HepG2 (cell line): ENCODE results near the gene PRRT2. TPM values are rescaled to one million over a fixed set of nuclear protein-coding genes. Genes with fewer than 3 reads are reported as not detected.

Experiments used
- CCAR2 ChIP-seq: fragments of 200-400 bp; formaldehyde crosslinking; optimal IDR thresholded peaks from 2 replicates; pipeline ENCODE3; 2018; ENCODE audit warnings: low read depth, mild to moderate bottlenecking, low read length, moderate library complexity
- HNRNPLL ChIP-seq: fragments of 200-400 bp; formaldehyde crosslinking; IDR thresholded peaks from 2 replicates; pipeline ENCODE4 v1.6.1; 2017; ENCODE audit warnings: mild to moderate bottlenecking, low read depth, low read length; ENCODE audit not compliant: poor library complexity, severe bottlenecking
- IKZF4 ChIP-seq: sonication (generic); formaldehyde crosslinking; IDR thresholded peaks from 2 replicates; pipeline ENCODE4 v1.5.1; 2020; ENCODE audit warnings: borderline replicate concordance, mild to moderate bottlenecking, low read depth, missing genetic modification reagents; ENCODE audit errors: not compliant biosample characterization
- KLF16 ChIP-seq, 2 experiments: sonication (generic) in 1 of 2; formaldehyde crosslinking in 1 of 2; IDR thresholded peaks; 2 replicates each; pipeline versions ENCODE4 v1.6.1 to v1.8.0; 2016 to 2023; ENCODE audit warnings: missing genetic modification reagents in 2 of 2, missing compliant biosample characterization in 1 of 2
- MAFG ChIP-seq: sonication (generic); formaldehyde crosslinking; IDR thresholded peaks from 2 replicates; pipeline ENCODE4 v1.5.1; 2020; ENCODE audit warnings: mild to moderate bottlenecking, missing genetic modification reagents
- MED8 ChIP-seq: sonication (generic); formaldehyde crosslinking; IDR thresholded peaks from 2 replicates; pipeline ENCODE4 v1.8.1; 2023; ENCODE audit warnings: mild to moderate bottlenecking, missing genetic modification reagents; ENCODE audit not compliant: insufficient replicate concordance
- NFATC3 ChIP-seq: sonication (generic); formaldehyde crosslinking; IDR thresholded peaks from 2 replicates; pipeline ENCODE4 v1.5.1; 2020; ENCODE audit warnings: mild to moderate bottlenecking, missing genetic modification reagents
- POLR2A ChIP-seq, 2 experiments: IDR thresholded peaks; 2 replicates each; pipeline ENCODE4 v1.6.1; 2011; ENCODE audit warnings: low read depth in 2 of 2, low read length in 2 of 2, mild to moderate bottlenecking in 1 of 2, moderate library complexity in 1 of 2; ENCODE audit not compliant: insufficient read depth in 1 of 2
- SMARCE1 ChIP-seq: fragments of 450-650 bp; IDR thresholded peaks from 2 replicates; pipeline ENCODE4 v1.6.1; 2017; ENCODE audit warnings: borderline replicate concordance
- TRIM24 ChIP-seq: sonication (generic); formaldehyde crosslinking; IDR thresholded peaks from 2 replicates; pipeline ENCODE4 v1.8.0; 2022; ENCODE audit warnings: mild to moderate bottlenecking, missing genetic modification reagents
- TSC22D2 ChIP-seq: sonication (generic); formaldehyde crosslinking; IDR thresholded peaks from 2 replicates; pipeline ENCODE4 v1.5.1; 2020; ENCODE audit warnings: missing genetic modification reagents, mild to moderate bottlenecking, borderline replicate concordance
- ZNF224 ChIP-seq: sonication (generic); formaldehyde crosslinking; IDR thresholded peaks from 2 replicates; pipeline ENCODE4 v1.5.0; 2020; ENCODE audit warnings: mild to moderate bottlenecking, missing genetic modification reagents
- ZNF317 ChIP-seq: sonication (generic); formaldehyde crosslinking; IDR thresholded peaks from 2 replicates; pipeline ENCODE4 v1.5.0; 2020; ENCODE audit warnings: mild to moderate bottlenecking, missing genetic modification reagents
- ZNF343 ChIP-seq: sonication (generic); formaldehyde crosslinking; IDR thresholded peaks from 2 replicates; pipeline ENCODE4 v1.4.0; 2020; ENCODE audit warnings: mild to moderate bottlenecking, missing genetic modification reagents
- ZNF431 ChIP-seq: sonication (generic); formaldehyde crosslinking; IDR thresholded peaks from 2 replicates; pipeline ENCODE4 v1.9.0; 2022; ENCODE audit warnings: missing genetic modification reagents, low read depth, mild to moderate bottlenecking, borderline replicate concordance
- ZNF619 ChIP-seq: sonication (generic); formaldehyde crosslinking; IDR thresholded peaks from 2 replicates; pipeline ENCODE4 v1.4.0; 2020; ENCODE audit warnings: mild to moderate bottlenecking, missing genetic modification reagents
- ZNF891 ChIP-seq: sonication (generic); formaldehyde crosslinking; IDR thresholded peaks from 2 replicates; pipeline ENCODE4 v1.5.0; 2020; ENCODE audit warnings: mild to moderate bottlenecking, missing genetic modification reagents
- polyA plus RNA-seq, 8 experiments: library from polyadenylated mRNA; depleted of rRNA in 3 of 8; stranded (reverse) in 7 of 8; unstranded in 1 of 8; fragments of >200 nt; fragmentation: Illumina TruSeq in 4 of 8; extraction: Trizol in 4 of 8; gene quantifications; 2 replicates each; pipeline versions ENCODE4 v1.2.1 to v1.2.3, GENCODE V29; 2011 to 2016; ENCODE audit warnings: low read depth in 4 of 8, missing spikeins in 1 of 8, mixed read lengths in 1 of 8; ENCODE audit not compliant: insufficient read depth in 1 of 8
- total RNA-seq, 5 experiments: library from RNA; depleted of rRNA; stranded (reverse); fragments of >200 nt; fragmentation: Illumina TruSeq; extraction: Trizol; gene quantifications; 2 replicates each; pipeline ENCODE4 v1.2.3, GENCODE V29; 2016; ENCODE audit warnings: low read depth in 1 of 5
- TF ChIP-seq, protein P1 (sequence below): sonication (generic); IDR thresholded peaks from 2 replicates; pipeline ENCODE4 v1.6.1; 2016; ENCODE audit warnings: low read depth, borderline replicate concordance
- TF ChIP-seq, protein P2 (sequence below): sonication (generic); formaldehyde crosslinking; IDR thresholded peaks from 2 replicates; pipeline ENCODE4 v1.4.0; 2020; ENCODE audit warnings: missing genetic modification reagents, borderline replicate concordance
- TF ChIP-seq, protein P3 (sequence below): sonication (generic); formaldehyde crosslinking; IDR thresholded peaks from 2 replicates; pipeline ENCODE4 v1.8.0; 2022; ENCODE audit warnings: mild to moderate bottlenecking, missing genetic modification reagents; ENCODE audit not compliant: insufficient replicate concordance
- TF ChIP-seq, protein P4 (sequence below): sonication (generic); formaldehyde crosslinking; IDR thresholded peaks from 2 replicates; pipeline ENCODE4 v1.5.1; 2020; ENCODE audit warnings: missing genetic modification reagents, mild to moderate bottlenecking, borderline replicate concordance

The PRRT2 gene
- total and polyA plus RNA-seq, 2 of the 13 experiments (the other 11 are each of a cell fraction or from before 2014, with no cell fraction given), result 0.51 to 1.1 TPM

DNA sequence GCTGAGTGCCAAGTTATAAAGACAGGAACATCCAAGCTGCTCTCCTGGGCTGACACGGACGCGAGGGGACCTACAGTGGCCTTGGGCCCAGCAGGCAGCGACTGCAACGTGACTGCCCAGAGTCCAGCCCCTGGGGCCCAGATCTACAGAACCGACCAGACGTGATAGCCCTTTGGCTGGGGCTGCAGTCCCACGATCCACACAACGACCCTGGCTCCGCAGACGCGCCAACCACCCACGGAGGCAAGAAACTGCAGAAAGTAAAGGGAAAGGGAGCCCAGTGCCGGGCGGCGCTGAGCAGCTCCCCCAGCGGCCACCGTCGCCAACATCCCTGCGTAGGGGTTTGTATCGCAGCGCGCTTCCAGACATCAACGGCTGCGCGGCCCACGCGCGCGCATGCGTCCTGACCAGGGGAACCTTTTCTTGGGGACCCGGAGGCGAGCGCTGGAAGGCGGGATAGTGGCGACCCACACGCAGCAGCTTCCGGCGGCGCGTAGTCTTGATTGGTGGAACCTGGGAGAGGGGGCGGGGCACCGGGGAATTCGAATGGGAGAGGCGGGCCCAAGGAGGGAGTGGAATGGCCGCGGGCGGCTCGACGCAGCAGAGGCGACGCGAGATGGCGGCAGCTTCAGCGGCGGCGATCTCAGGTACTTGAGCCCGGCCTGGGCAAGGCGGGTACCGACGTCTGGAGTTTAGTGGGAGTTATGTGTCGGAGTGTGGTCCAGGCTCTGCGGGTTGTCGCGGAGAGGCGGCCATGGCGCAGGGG lies 21.6 kb upstream of the PRRT2 start, which contains the start of gene KIF22 (continued):
- TF ChIP-seq, protein P1, sequence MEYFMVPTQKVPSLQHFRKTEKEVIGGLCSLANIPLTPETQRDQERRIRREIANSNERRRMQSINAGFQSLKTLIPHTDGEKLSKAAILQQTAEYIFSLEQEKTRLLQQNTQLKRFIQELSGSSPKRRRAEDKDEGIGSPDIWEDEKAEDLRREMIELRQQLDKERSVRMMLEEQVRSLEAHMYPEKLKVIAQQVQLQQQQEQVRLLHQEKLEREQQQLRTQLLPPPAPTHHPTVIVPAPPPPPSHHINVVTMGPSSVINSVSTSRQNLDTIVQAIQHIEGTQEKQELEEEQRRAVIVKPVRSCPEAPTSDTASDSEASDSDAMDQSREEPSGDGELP, result no peak
- peak; percentile 88; the same call in 1 of the 2 replicates for TF ChIP-seq ZNF224 (CRISPR knock-in tag)
- TF ChIP-seq TSC22D2 (CRISPR knock-in tag), result peak; percentile 78; the same call in 1 of the 2 replicates
- TF ChIP-seq CCAR2, result no peak
- peak; percentile 51; the same call in 1 of the 2 replicates for TF ChIP-seq ZNF619 (CRISPR knock-in tag)
- TF ChIP-seq, protein P2, sequence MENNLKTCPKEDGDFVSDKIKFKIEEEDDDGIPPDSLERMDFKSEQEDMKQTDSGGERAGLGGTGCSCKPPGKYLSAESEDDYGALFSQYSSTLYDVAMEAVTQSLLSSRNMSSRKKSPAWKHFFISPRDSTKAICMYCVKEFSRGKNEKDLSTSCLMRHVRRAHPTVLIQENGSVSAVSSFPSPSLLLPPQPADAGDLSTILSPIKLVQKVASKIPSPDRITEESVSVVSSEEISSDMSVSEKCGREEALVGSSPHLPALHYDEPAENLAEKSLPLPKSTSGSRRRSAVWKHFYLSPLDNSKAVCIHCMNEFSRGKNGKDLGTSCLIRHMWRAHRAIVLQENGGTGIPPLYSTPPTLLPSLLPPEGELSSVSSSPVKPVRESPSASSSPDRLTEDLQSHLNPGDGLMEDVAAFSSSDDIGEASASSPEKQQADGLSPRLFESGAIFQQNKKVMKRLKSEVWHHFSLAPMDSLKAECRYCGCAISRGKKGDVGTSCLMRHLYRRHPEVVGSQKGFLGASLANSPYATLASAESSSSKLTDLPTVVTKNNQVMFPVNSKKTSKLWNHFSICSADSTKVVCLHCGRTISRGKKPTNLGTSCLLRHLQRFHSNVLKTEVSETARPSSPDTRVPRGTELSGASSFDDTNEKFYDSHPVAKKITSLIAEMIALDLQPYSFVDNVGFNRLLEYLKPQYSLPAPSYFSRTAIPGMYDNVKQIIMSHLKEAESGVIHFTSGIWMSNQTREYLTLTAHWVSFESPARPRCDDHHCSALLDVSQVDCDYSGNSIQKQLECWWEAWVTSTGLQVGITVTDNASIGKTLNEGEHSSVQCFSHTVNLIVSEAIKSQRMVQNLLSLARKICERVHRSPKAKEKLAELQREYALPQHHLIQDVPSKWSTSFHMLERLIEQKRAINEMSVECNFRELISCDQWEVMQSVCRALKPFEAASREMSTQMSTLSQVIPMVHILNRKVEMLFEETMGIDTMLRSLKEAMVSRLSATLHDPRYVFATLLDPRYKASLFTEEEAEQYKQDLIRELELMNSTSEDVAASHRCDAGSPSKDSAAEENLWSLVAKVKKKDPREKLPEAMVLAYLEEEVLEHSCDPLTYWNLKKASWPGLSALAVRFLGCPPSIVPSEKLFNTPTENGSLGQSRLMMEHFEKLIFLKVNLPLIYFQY (CRISPR knock-in tag), result peak; percentile 90
- peak; percentile 91 for TF ChIP-seq HNRNPLL
- peak; percentile 71 for TF ChIP-seq NFATC3 (CRISPR knock-in tag)
- no peak for TF ChIP-seq MAFG (CRISPR knock-in tag)
- TF ChIP-seq TRIM24, result no peak
- no peak for TF ChIP-seq SMARCE1
- TF ChIP-seq KLF16 (CRISPR knock-in tag; IDR thresholded peaks at IDR 0.05), result peak in 1 of 2 experiments; percentile 89; a peak in 2 of 4 replicates
- TF ChIP-seq MED8 (CRISPR knock-in tag), result peak; percentile 73
- TF ChIP-seq IKZF4, result peak; percentile 78
- TF ChIP-seq ZNF343, result no peak; the same call in 1 of the 2 replicates
- TF ChIP-seq ZNF891 (CRISPR knock-in tag), result peak; percentile 66
- TF ChIP-seq POLR2A (IDR thresholded peaks at IDR 0.05; ENCODE audit: insufficient read depth in 1 of 2, low read depth in 2 of 2, low read length in 2 of 2), result peak; percentile 89
- TF ChIP-seq, protein P3, sequence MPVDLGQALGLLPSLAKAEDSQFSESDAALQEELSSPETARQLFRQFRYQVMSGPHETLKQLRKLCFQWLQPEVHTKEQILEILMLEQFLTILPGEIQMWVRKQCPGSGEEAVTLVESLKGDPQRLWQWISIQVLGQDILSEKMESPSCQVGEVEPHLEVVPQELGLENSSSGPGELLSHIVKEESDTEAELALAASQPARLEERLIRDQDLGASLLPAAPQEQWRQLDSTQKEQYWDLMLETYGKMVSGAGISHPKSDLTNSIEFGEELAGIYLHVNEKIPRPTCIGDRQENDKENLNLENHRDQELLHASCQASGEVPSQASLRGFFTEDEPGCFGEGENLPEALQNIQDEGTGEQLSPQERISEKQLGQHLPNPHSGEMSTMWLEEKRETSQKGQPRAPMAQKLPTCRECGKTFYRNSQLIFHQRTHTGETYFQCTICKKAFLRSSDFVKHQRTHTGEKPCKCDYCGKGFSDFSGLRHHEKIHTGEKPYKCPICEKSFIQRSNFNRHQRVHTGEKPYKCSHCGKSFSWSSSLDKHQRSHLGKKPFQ (CRISPR knock-in tag), result peak; percentile 40
- TF ChIP-seq ZNF317 (CRISPR knock-in tag), result peak; percentile 80
- TF ChIP-seq ZNF431 (CRISPR knock-in tag), result peak; percentile 35
- TF ChIP-seq, protein P4, sequence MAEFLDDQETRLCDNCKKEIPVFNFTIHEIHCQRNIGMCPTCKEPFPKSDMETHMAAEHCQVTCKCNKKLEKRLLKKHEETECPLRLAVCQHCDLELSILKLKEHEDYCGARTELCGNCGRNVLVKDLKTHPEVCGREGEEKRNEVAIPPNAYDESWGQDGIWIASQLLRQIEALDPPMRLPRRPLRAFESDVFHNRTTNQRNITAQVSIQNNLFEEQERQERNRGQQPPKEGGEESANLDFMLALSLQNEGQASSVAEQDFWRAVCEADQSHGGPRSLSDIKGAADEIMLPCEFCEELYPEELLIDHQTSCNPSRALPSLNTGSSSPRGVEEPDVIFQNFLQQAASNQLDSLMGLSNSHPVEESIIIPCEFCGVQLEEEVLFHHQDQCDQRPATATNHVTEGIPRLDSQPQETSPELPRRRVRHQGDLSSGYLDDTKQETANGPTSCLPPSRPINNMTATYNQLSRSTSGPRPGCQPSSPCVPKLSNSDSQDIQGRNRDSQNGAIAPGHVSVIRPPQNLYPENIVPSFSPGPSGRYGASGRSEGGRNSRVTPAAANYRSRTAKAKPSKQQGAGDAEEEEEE (CRISPR knock-in tag), result no peak
